Pancreas (tissue), 10 donors: ENCODE data around the gene ADCY5. TPM values are rescaled to one million over a fixed set of nuclear protein-coding genes. Genes with fewer than 3 reads are reported as not detected.

ENCODE experiments used
- ATAC-seq, 4 donors: fragments of 200-7000 bp; cut with Tn5 transposase; one replicate each; pipeline versions ENCODE4 v1.8.0 to v1.9.1; 2020; ENCODE audit warnings: mild to moderate bottlenecking in 4 of 4, moderate library complexity in 4 of 4
- DNase-seq, 6 donors: peaks; one replicate each; pipeline ENCODE4 v3.0.0-alpha.2; 2020
- FAIRE-seq: peaks from 2 replicates; lab custom pipeline; 2012; peaks lifted over from hg19 to GRCh38; lab: Jason Lieb, UNC
- H3K27ac ChIP-seq, 4 donors: fragments of 200-600 bp; sonication (generic); 1 replicate in 3 of 4; 2 replicates in 1 of 4; pipeline versions ENCODE4 v1.5.0 to v1.8.0; 2020
- H3K27me3 ChIP-seq, 4 donors: fragments of 200-600 bp; one replicate each; pipeline ENCODE4 v1.8.0; 2021
- H3K36me3 ChIP-seq, 3 donors: fragments of 200-600 bp; sonication (generic) in 1 of 3; one replicate each; pipeline versions ENCODE4 v1.5.0 to v1.8.0; 2020 to 2021
- H3K4me1 ChIP-seq, 3 donors: fragments of 200-600 bp; one replicate each; pipeline ENCODE4 v1.8.0; 2021
- H3K4me3 ChIP-seq, 4 donors: fragments of 200-600 bp; sonication (generic) in 2 of 4; one replicate each; pipeline versions ENCODE4 v1.5.0 to v1.8.0; 2020 to 2021
- H3K9me3 ChIP-seq, 4 donors: fragments of 200-600 bp; one replicate each; pipeline ENCODE4 v1.8.0; 2021
- CTCF ChIP-seq, 4 donors: fragments of 200-600 bp; sonication (generic) in 3 of 4; IDR thresholded peaks; one replicate each; pipeline versions ENCODE4 v1.5.0 to v1.8.0; 2021; ENCODE audit warnings: antibody characterized with exemption in 4 of 4
- WGBS, 2 donors: extraction: QIAGEN DNeasy Blood & Tissue Kit; methylation state at CpG; one replicate each; pipeline ENCODE4 v1.1.7; 2013; 5-methylcytosine and 5-hydroxymethylcytosine counted together
- intact Hi-C, 3 donors: fragments of 100-400 bp; cut with DNase I; formaldehyde crosslinking; loops; one replicate each; pipeline versions ENCODE4 v1.11.1 to v1.14.2; 2022
- polyA plus RNA-seq, 2 donors: library from polyadenylated mRNA; stranded (reverse); fragments of 200-250 nt; gene quantifications; one replicate each; pipeline ENCODE4 v1.2.3, GENCODE V29; 2013
- total RNA-seq, 6 donors: library from RNA; stranded (reverse); fragmentation: NEBNext Ultra II Directional in 4 of 6; extraction: Animal tissue kit (Norgen Biotek cat#: 25700) in 4 of 6; gene quantifications; one replicate each; pipeline versions ENCODE4 v1.2.1 to v1.2.4, GENCODE V29; 2021 to 2023
- donor health status: healthy with polysubstance abuse.
- donor health status: DM: no; HTN: no; CAD: no; lungs with moderate emphysema.
- donor health status: DM: no; HTN: no; CAD: no.
- donor health status: control.
- donor health status: control.
- donor health status: Bipolar disorder and iron deficiency.
- donor health status: DM: yes; HTN: yes; CAD: no.
- donor health status: DM: no; HTN: no; CAD: no.
- donor health status: DM: no; HTN: no; CAD: no.
- donor health status: DM: yes; HTN: yes; CAD: no.

Gene ADCY5
- total and polyA plus RNA-seq, 8 donors, result 6.0 to 13.4 (median 9.6) TPM

GRCh38 chr3:123263941-123264340 lies 184.9 kb downstream of the ADCY5 start:
- Histone ChIP-seq H3K4me3 (no peak overlapping the region), H3K9me3 (no peaks in the 10 kb centered on the region), H3K36me3 (no peaks in the 10 kb centered on the region), H3K27me3 (no peaks in the 10 kb centered on the region), H3K27ac (no peak overlapping the region), H3K4me1 (no peaks in the 10 kb centered on the region)
- TF ChIP-seq CTCF (IDR thresholded peaks at IDR 0.05), result no peak
- WGBS, 2 donors, result 95 to 98% methylated on average over 2 of the region's 2 CpGs
- ATAC-seq, result no peak
- no peak for FAIRE-seq
- intact Hi-C loops, result no loop called here
- no peak for DNase-seq

- Histone ChIP-seq H3K36me3 (no peaks in the 10 kb centered on the region), H3K27me3 (no peaks in the 10 kb centered on the region), H3K4me3 (no peak overlapping the region), H3K27ac (no peak overlapping the region), H3K4me1 (no peaks in the 10 kb centered on the region), H3K9me3 (no peaks in the 10 kb centered on the region)
- no peak for ATAC-seq
- 83 to 94% methylated on average over 5 of the region's 5 CpGs for WGBS, 2 donors
- FAIRE-seq, result no peak
- intact Hi-C loops, result no loop called here
- no peak for DNase-seq
- TF ChIP-seq CTCF (IDR thresholded peaks at IDR 0.05), result no peak
Observed at GRCh38 chr3:123262868-123263267, 186.0 kb downstream of the ADCY5 start.

- Histone ChIP-seq H3K4me1 (no peaks in the 10 kb centered on the region), H3K4me3 (no peak overlapping the region), H3K36me3 (no peaks in the 10 kb centered on the region), H3K9me3 (no peaks in the 10 kb centered on the region), H3K27ac (no peak overlapping the region), H3K27me3 (no peaks in the 10 kb centered on the region)
- ATAC-seq (no peak), DNase-seq (no peak), FAIRE-seq (no peak)
- intact Hi-C loops, result no loop called here
- no peak for TF ChIP-seq CTCF (IDR thresholded peaks at IDR 0.05)
- 80% methylated on average over 2 of the region's 2 CpGs for WGBS, 2 donors
Observed at GRCh38 chr3:123262226-123262625, 186.7 kb downstream of the ADCY5 start.

GRCh38 chr3:123261666-123262065 lies 187.2 kb downstream of the ADCY5 start:
- WGBS, 2 donors, result 80 to 89% methylated on average over 3 of the region's 3 CpGs
- Histone ChIP-seq H3K4me1 (no peaks in the 10 kb centered on the region), H3K27me3 (no peaks in the 10 kb centered on the region), H3K9me3 (no peaks in the 10 kb centered on the region), H3K36me3 (no peaks in the 10 kb centered on the region), H3K4me3 (no peak overlapping the region), H3K27ac (no peak overlapping the region)
- intact Hi-C loops, result no loop called here
- no peak for TF ChIP-seq CTCF (IDR thresholded peaks at IDR 0.05)
- FAIRE-seq, result no peak
- ATAC-seq, result no peak
- DNase-seq, result no peak

- no peaks in the 10 kb centered on the region for H3K27me3 ChIP-seq
- peak; percentile 18 to 41 (median 32) for TF ChIP-seq CTCF (IDR thresholded peaks at IDR 0.05)
- H3K36me3 ChIP-seq, result no peaks in the 10 kb centered on the region
- DNase-seq (no peak), FAIRE-seq (peak; percentile 78), ATAC-seq (peak; percentile 73 to 91 (median 86))
- no peaks in the 10 kb centered on the region for H3K4me1 ChIP-seq
- H3K9me3 ChIP-seq, result no peaks in the 10 kb centered on the region
- H3K4me3 ChIP-seq, result no peak overlapping the region
- H3K27ac ChIP-seq, result no peak overlapping the region
- WGBS, 2 donors, result 48 to 53% methylated on average over 3 of the region's 3 CpGs
- intact Hi-C loops, result loop anchor here in 1 of 3 donors (10.0 kb wide), 1 partner anchor 314 kb away; no protein-coding TSS in a partner anchor
Observed at GRCh38 chr3:123258811-123259420, 190.0 kb downstream of the ADCY5 start.
